ENCODE results near the gene PARN. TPM values are rescaled to one million over a fixed set of nuclear protein-coding genes. Genes with fewer than 3 reads are reported as not detected.

Gene PARN
- total and polyA plus RNA-seq, 9 of the 15 experiments (the other 6 are each of a cell fraction or from before 2014, with no cell fraction given) = 9.6 to 51.3 (median 40.4) TPM

DNA sequence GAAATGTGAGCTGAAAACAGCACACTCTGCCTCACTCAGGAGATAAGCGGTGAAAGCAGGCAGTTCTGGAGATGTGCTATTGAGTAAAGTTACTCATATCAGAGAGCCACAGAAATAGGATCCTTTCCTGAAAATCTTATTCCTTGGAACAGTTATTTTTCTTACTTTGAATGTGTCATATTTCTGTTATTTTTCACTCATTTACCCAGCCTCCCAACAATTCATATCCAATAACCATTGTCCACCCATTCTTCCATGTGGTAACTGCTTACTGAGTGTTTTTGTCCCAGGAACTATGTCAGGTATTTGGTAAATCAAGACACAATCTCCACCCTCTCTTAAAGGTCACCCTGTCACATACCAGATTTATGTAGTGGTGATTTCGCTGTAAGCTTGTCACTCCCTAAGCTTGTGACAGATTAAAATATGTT lies 144.9 kb downstream of the PARN start:
- H3K9me3 ChIP-seq (replicated peaks; ENCODE audit: control insufficient read depth, insufficient read depth, low read depth, low read length) = no peaks in the 10 kb centered on the region
- ATAC-seq = no peak
- H3K4me2 ChIP-seq (ENCODE audit: insufficient read depth, low read length) = peak overlapping the region; percentile 3; the same call in 1 of the 2 replicates
- H4K20me1 ChIP-seq (replicated peaks; ENCODE audit: control insufficient read depth, insufficient read depth, low read length) = no peaks in the 10 kb centered on the region
- H3K9ac ChIP-seq (ENCODE audit: insufficient read depth in 1 of 2, low read depth in 2 of 2, low read length in 2 of 2) = no peak overlapping the region
- peaks cover 17% of the 10 kb centered on the region; the same call in 2 of the 3 replicates for H3K36me3 ChIP-seq (ENCODE audit: control insufficient read depth, insufficient read depth, low read length)
- FAIRE-seq = no peak
- in situ Hi-C loops (cut with MboI) (no loop called here), intact Hi-C loops (cut with micrococcal nuclease) (no loop called here)
- peaks cover 14% of the 10 kb centered on the region; the same call in 1 of the 3 replicates for H3K79me2 ChIP-seq (ENCODE audit: control insufficient read depth, insufficient read depth, low read length)
- no peak overlapping the region for H2AFZ ChIP-seq (ENCODE audit: low read depth, low read length)
- ChIA-PET POLR2A (interaction anchor here (0.5 to 0.7 kb wide), 2 partner anchors 173 to 179 kb away, joined by 3 to 4 read pairs; no protein-coding TSS in a partner anchor), CTCF (ENCODE audit: low intra/inter-chr PET ratio) (no interaction called here)
- peak overlapping the region; percentile 12; the same call in 1 of the 3 replicates for H3K27ac ChIP-seq (ENCODE audit: extremely low read depth, low read depth, low read length)
- H3K27me3 ChIP-seq (ENCODE audit: control insufficient read depth in 2 of 2, insufficient read depth in 2 of 2, low read length in 2 of 2) = no peaks in the 10 kb centered on the region
- WGBS (ENCODE audit: insufficient coverage, low coverage, missing lambda C conversion rate) = 34% methylated on average over 2 of the region's 2 CpGs
- H3K4me1 ChIP-seq (replicated peaks in 1 of 2; ENCODE audit: control insufficient read depth in 2 of 2, insufficient read depth in 2 of 2, low read length in 2 of 2) = peaks cover 7 to 35% of the 10 kb centered on the region in 2 experiments
- H3K4me3 ChIP-seq = no peak overlapping the region
- peak in 1 of 4 experiments; percentile 40 for DNase-seq (ENCODE audit: extremely low read depth in 1 of 4, low spot score in 3 of 4)
- no TSS peak for BruUV-seq (replicated peaks)
- no peaks in the 10 kb centered on the region for H3K9me1 ChIP-seq (ENCODE audit: control insufficient read depth, insufficient read depth, low read length)
- TF ChIP-seq RCOR1 (IDR thresholded peaks at IDR 0.05; ENCODE audit: borderline replicate concordance in 1 of 2, low read depth in 2 of 2, low read length in 2 of 2) (peak; percentile 88 to 91), POLR3G (IDR thresholded peaks at IDR 0.05; ENCODE audit: extremely low read depth, insufficient read length, insufficient replicate concordance) (no peak), ARID1B (IDR thresholded peaks at IDR 0.05) (0 out of 2 replicates have a peak, but pooled peaks have one; percentile 38), PURB (CRISPR knock-in tag; IDR thresholded peaks at IDR 0.05; ENCODE audit: low read depth) (no peak), HDAC2 (IDR thresholded peaks at IDR 0.05) (peak; percentile 98), SETDB1 (IDR thresholded peaks at IDR 0.05; ENCODE audit: low read length) (no peak), HDAC1 (IDR thresholded peaks at IDR 0.05) (peak; percentile 89 to 98), TEAD4 (IDR thresholded peaks at IDR 0.05; ENCODE audit: low read length) (peak; percentile 69), TEAD4 (CRISPR knock-in tag; IDR thresholded peaks at IDR 0.05; ENCODE audit: borderline replicate concordance) (no peak), STAG1 (CRISPR knock-in tag; IDR thresholded peaks at IDR 0.05; ENCODE audit: borderline replicate concordance) (no peak), LEF1 (IDR thresholded peaks at IDR 0.05) (0 out of 2 replicates have a peak, but pooled peaks have one; percentile 30), KDM1A (IDR thresholded peaks at IDR 0.05) (peak; percentile 99 to 100), CBFA2T3 (IDR thresholded peaks at IDR 0.05) (peak; percentile 60; the same call in 1 of the 2 replicates), MEIS2 (IDR thresholded peaks at IDR 0.05; ENCODE audit: partially characterized antibody) (peak; percentile 90), DPF2 (IDR thresholded peaks at IDR 0.05) (peak; percentile 39; the same call in 1 of the 2 replicates), MAFG (tag; conservative IDR thresholded peaks at IDR 0.05) (no peak), ZNF316 (IDR thresholded peaks at IDR 0.05) (peak; percentile 38), BRCA1 (IDR thresholded peaks at IDR 0.05) (no peak), BRCA1 (CRISPR knock-in tag; IDR thresholded peaks at IDR 0.05) (no peak), NCOA2 (IDR thresholded peaks at IDR 0.05; ENCODE audit: partially characterized antibody in 2 of 2) (peak in 1 of 2 experiments; percentile 43)
- TF ChIP-seq, protein P1, sequence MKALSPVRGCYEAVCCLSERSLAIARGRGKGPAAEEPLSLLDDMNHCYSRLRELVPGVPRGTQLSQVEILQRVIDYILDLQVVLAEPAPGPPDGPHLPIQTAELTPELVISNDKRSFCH (CRISPR knock-in tag; IDR thresholded peaks at IDR 0.05) = no peak
- TF ChIP-seq, protein P1 (tag; IDR thresholded peaks at IDR 0.05) = peak; percentile 99
- TF ChIP-seq, protein P2, sequence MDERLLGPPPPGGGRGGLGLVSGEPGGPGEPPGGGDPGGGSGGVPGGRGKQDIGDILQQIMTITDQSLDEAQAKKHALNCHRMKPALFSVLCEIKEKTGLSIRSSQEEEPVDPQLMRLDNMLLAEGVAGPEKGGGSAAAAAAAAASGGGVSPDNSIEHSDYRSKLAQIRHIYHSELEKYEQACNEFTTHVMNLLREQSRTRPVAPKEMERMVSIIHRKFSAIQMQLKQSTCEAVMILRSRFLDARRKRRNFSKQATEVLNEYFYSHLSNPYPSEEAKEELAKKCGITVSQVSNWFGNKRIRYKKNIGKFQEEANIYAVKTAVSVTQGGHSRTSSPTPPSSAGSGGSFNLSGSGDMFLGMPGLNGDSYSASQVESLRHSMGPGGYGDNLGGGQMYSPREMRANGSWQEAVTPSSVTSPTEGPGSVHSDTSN (CRISPR knock-in tag; IDR thresholded peaks at IDR 0.05; ENCODE audit: low read depth) = no peak
- TF ChIP-seq, protein P2 (tag; conservative IDR thresholded peaks at IDR 0.05; ENCODE audit: low read depth) = peak; percentile 85

Measured in K562 (cell line).